GM18526 (cell line): ENCODE measurements around the gene FXYD1.

Source experiments
- POLR2A ChIP-seq: IDR thresholded peaks from 3 replicates; pipeline ENCODE4 v1.6.1; 2011; ENCODE audit not compliant: insufficient read length; ENCODE audit errors: extremely low read depth

The FXYD1 gene

DNA sequence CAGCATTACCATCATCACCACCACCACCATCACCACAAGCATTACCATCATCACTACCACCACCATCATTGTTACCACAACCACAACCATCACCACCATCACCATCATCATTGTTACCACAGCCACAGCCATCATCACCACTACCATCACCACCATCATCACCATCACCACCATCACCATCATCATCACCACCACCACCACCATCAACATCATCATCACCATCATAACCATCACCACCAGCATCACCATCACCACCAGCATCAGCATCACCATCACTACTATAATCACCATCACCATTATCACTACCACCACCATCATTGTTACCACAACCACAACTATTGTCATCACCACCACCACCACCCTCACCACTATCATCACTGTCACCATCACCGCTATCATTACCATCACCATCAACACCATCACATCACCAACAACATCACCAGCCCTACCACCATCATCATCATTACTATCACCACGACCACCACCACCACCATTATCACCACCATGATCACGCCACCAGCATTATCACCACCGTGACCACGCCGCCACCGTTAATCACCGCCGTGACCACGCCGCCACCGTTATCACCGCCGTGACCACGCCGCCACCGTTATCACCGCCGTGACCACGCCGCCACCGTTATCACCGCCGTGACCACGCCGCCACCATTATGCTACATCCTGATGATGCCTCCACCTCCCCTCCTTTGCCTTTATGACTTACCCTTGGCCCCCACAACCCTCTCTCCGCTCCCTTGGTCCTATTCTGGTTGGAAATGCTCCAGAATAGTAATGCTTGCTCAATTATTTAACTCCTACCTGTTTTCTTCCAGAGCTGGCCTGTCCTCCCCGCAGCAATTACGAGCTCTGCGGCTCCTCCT is 33.0 kb upstream of the FXYD1 start:
- TF ChIP-seq POLR2A: no peak

DNA sequence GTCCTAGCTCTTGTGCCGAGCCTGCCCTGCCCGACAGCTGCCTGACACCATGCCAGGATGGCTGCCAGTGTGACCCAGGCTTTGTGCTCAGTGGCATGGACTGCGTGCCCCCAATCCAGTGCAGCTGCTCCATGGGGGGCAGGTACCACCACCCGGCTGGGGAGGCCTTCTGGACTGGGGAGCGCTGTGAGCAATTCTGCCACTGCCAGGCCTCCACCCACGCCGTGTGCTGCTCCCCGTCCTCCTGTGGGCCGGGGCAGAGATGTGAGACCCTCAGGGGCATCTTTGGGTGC is 32.4 kb upstream of the FXYD1 start:
- no peak for TF ChIP-seq POLR2A

DNA sequence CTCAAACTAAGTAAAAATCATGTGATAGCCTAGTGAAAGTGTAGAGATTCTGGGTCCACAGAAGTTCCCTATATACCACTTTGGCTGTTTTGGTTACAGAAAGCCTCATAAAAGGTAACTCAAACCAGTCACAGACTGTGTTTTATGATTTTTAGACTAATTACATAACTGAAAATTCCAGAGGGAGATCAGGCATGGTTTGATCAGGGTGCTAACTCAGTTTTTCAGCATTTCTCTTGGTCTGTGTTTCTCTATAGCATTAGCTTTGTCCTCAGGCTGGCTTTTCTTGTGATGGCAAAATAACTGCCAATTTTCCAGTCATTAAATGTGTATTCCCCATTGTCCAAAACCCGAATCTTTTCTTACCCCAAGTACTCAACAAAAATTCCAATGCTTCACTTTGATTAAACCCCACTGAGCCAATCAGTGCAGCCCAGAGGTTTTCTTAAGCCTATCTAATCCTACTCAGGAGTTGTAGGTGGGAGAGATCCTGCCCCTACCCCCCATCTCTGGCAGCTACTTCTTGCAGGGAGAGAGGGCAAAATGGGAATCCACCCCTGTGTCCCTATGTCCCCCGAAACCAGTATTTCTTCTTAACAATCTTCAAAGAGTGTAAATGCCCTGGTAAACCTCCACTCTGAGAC is 31.6 kb upstream of the FXYD1 start:
- TF ChIP-seq POLR2A: no peak

DNA sequence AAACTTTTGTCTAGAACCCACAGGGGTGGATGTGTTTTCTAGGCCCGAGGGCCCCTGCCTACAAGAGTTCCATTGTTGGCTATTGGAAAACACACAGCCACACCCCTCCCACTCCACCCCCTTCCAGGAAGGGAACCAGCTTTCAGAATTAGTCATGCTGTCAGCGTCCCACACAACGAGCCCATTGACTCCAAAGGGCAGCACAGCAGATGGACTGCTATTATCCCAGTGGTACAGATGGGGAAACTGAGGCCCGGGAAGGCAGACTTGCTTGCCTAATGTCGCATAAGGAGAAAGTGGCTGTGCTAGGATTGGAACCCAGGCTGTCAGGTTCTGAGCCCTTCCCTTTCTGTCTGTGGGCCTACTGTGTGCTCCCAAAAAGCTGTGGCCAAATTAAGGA is 31.1 kb upstream of the FXYD1 start:
- TF ChIP-seq POLR2A: no peak

DNA sequence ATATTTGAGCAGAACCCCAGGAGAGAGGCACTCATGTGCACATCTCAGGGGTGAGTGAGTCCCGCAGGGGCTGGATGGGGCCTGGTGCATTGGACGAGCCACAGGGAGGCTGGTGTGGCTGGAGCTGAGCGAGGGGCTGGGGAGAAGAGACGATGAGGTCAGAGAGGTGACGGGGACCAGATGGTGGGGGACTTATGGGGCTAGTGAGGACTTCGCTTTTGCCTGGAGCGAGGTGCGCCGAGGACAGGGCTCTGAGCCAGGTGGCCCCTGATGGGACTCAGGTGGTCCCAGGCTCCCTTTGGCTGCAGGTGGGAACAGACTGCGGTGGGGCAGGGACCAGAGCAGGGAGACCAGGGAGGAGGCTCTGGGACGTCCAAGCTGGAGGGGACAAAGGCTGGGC is 29.9 kb upstream of the FXYD1 start:
- TF ChIP-seq POLR2A: no peak

DNA sequence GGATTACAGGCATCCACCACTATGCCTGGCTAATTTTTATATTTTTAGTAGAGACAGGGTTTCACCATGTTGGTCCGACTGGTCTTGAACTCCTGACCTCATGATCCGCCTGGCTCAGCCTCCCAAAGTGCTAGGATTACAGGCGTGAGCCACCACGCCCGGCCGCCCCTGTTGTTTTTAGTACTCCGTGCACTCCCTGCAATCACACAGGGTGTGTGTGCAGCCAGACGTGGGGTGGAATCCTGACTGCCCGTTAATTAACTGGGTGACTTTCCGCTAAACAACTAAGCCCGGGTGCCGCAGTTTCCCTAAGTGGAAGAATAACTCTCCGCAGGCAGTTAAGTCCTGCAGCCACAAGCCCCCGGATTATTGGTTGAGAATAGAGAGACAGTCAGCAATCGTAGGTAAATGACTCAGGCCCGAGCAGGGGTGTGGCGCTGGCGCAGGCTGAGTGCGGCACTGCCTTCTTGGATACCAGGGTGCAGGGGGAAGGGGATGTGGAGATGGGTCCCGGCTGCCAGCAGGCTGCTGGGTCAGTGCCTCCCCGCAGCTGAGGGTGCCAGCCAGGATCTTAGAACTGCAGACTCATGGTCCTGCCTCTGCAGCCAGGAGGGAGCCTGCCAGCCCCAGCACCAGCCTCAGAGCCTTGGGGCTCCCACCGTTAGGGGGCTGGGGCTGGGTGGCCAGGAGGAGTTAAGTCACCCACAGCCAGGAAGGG is 29.1 kb upstream of the FXYD1 start:
- no peak for TF ChIP-seq POLR2A

DNA sequence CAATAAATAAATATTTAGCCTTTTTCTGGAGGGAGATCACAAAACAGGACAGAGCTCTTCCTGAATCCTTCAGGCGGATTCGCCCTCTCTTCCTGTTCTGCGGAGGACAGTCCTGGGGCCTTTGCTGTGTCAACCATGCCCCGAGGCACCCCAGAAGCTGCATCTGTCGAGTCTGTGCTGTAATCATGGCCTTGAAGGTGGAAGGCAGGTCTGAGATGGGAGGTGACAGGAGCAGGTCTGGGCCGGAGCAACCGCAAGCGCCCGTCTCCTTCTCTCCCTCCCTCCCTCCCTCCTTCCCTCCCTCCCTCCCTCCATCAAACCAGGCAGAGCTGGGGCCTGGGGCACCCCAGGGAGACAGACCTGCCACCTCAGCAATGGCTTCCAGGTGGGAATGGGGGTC is 27.6 kb upstream of the FXYD1 start:
- no peak for TF ChIP-seq POLR2A

DNA sequence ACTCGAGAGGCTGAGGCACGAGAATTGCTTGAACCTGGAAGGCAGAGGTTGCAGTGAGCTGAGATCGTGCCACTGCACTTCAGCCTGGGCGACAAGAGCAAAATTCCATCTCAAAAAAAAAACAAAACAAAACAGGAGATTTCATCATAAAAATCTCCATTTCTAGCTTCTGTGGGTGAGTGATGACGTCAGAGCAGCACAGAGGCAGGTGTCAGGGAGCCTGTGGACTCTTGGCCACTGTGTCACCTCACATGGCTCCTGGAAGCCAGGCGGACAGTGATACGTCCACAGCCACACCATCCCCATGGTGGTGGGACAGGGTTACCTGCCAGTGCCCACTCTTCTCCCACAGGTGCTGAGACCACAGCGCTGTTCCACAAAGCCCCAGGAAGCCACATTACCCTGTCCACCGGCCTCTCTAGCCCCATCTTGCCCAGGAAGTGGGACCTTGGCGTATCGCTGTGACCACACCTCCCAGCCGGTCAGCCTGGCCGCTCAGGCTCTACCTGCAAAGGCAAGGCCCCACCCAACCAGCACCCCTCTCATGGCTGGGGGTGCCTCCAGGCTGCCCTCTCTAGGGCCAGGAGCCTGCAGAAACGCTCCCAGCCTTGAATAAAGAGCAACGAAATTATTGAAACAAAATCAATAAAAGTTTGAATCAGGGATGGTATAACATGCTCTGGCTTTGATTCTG is 25.5 kb upstream of the FXYD1 start:
- TF ChIP-seq POLR2A: no peak

DNA sequence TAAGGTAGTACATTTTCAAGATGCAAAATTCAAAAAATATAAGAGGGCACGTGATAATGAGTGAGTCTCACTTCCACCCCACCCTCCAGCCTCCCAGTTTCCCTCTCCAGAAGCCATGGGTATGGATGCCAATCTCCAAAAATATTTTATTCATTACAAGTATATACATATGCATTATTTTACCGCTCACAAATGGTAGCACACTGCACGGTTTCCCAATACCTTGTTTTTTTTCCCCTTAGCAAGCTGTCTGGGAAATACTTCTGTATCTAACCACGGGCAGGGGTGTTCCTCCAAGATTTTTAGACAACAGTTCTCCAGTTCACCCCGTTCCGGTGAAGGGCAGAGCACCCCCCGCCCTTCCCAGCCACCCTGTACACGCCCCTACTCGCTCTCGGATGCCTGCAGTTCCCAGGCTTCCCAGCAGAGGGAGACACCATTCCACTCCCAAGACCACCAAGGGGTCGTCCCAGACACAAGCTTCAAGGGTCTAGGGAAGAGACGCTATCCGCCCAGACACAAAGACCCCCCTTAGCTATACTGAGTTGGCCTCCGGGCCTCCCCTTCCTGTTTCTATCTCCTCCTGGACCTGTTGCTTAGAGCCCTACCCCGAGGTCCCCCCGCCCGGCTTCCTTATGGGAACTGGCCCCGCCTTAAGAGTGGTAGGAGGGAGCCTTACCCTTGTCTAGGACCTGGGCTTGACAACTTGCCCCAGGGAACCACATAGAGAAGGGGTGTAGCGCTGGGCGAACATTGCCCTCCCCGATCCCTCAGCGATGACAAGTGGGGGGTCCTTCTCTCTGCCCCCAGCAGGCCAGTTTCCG is 24.1 kb upstream of the FXYD1 start:
- no peak for TF ChIP-seq POLR2A

DNA sequence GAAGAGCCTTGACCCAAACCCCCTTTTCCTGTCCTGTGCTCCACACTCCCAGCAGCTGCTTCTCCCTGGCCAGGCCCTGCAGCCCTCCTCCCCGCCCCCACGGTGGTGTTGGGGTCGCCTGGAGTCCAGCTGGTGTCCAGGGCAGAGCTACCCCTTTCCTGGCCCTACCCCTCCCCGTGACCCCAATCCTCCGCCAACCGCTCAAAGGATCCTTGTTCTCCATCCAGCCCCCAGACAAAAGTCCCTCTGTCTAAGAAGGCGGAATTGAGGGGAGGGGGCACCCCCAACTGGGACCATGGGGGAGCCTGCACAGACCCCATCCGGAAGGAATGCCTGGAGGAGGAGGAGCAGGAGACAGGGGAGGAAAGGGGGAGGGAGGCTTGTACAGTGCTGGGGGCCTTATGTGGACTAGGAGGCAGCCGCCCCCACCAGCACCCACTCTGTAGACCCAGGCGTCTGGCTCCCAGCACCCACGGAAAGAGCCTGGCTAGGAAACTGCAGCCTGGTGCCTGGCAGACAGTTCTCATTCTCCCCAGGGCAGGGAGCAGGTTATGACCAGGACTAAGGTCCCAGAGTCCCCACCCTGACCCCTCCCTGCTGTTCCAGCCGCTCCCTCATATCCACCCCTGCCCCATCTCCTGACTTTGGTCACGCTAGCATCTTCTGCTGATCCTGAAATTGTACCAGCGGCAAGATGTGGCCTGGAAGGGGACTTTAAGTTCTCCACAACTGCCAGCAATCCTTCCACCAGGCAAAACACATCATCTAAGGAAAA is 23.3 kb upstream of the FXYD1 start, which contains the start of gene FXYD3:
TSS of gene FXYD3 (plus strand) at position 647 of the 775 bp plus-strand sequence. CDS start 3,554 bp downstream, outside the sequence.
- TF ChIP-seq POLR2A: no peak

DNA sequence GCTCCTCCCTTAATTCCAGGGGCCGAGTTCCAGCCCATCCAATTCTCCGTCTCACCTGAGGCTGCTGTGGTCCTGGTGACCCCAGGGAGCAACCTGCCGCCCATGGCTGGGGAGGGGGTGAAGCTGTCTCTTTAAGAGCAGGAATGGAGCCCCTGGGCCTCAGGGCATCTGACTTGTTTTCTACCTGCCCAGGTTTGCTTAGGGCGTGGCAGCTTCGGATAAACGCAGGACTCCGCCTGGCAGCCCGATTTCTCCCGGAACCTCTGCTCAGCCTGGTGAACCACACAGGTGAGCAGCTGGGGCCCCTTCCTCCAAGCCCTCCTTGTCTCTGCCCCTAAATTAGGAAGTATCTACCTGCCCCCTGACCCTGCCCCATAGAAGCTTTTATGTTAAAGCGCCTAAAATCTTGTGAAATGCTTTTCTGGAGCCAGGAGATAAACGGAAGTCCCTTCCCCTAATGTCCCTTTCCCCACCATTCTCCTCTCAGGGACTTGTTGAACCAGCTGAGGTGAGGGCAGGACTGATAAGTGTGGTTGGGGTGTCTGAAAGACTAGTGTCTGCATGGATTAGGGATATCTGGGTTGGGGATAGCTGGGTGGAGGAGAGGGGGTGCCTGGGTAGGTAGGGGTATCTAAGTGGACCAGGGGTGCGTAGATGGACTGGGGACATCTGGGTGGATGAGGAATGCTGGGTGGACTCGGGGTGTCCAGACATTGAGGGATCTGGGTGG is 22.4 kb upstream of the FXYD1 start:
- TF ChIP-seq POLR2A: no peak

DNA sequence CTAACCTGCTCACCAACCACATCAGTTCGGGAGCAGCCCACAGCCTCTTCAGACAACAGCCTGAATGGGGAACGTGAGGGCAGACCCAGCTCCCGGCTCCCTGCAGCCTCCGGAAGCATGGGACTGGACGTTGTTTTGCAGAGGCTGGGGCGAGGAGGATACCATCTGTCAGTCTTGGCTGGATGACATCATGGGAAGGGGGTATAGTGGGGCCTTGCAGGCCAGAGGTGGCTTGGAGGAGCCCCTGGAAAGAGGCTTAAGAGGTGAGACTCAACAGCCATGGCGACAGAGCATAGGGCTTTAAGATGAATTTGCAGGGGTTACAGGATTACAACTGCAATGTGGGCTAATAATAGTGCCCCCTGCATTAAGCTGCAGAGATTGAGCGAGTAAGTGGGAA is 21.5 kb upstream of the FXYD1 start:
- TF ChIP-seq POLR2A: no peak

DNA sequence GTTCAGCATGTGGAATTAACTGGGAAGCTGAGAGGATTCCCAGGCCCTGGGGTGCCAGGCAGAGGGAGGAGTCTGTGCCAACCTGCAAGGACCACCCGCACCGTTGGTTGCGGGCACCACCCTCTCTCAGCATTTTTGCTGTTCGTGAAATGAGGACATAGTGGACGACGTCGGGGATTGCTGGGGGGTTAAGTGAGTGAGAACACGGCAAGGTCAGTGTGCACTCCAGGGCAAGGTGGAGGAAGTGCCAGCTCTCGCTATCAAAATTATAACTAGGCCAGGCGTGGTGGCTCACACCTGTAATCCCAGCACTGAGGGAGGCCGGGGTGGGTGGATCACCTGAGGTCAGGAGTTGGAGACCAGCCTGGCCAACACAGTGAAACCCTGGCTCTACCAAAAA is 20.8 kb upstream of the FXYD1 start:
- TF ChIP-seq POLR2A: no peak
